Inflammatory macrophage treated with lipopolysaccharide for 1 hour (primary cell): ENCODE measurements around the gene OPRM1.
"Not testable (repeated sequence)": the region's sequence is repeated elsewhere in the genome, so short reads cannot be mapped to it uniquely, and the experiment has no call there.

Source experiments
- DNase-seq, 2 donors: peaks; one replicate each; pipeline ENCODE4 v3.0.0-alpha.2; 2020 to 2022

OPRM1 gene

GRCh38 chr6:154154389-154154967, 115.4 kb downstream of the OPRM1 start:
- peak; percentile 37 to 91 for DNase-seq

- peak; percentile 55 to 67 for DNase-seq
These were observed 117.3 kb downstream of the OPRM1 start for GRCh38 chr6:154156135-154156896.

- no peak for DNase-seq
These were observed 118.0 kb downstream of the OPRM1 start for GRCh38 chr6:154157082-154157481.

- DNase-seq: no peak
These were observed 118.7 kb downstream of the OPRM1 start for GRCh38 chr6:154157706-154158105.

GRCh38 chr6:154159126-154159525, 120.1 kb downstream of the OPRM1 start:
- no peak for DNase-seq

GRCh38 chr6:154161689-154162088, 122.6 kb downstream of the OPRM1 start:
- DNase-seq: no peak

- no peak for DNase-seq
These were observed 125.4 kb downstream of the OPRM1 start for GRCh38 chr6:154164397-154164796.

GRCh38 chr6:154165478-154165877, 126.4 kb downstream of the OPRM1 start:
- peak; percentile 56 to 63 for DNase-seq

GRCh38 chr6:154166140-154166539, 127.1 kb downstream of the OPRM1 start:
- peak; percentile 32 to 57 for DNase-seq

- peak; percentile 52 to 76 for DNase-seq
These were observed 128.1 kb downstream of the OPRM1 start for GRCh38 chr6:154167126-154167525.

GRCh38 chr6:154169193-154169847, 130.3 kb downstream of the OPRM1 start:
- DNase-seq: peak; percentile 21 to 29

- no peak for DNase-seq
These were observed 131.1 kb downstream of the OPRM1 start for GRCh38 chr6:154170106-154170505.

GRCh38 chr6:154172393-154172792, 133.4 kb downstream of the OPRM1 start:
- DNase-seq: not testable (repeated sequence)

GRCh38 chr6:154179434-154179833, 140.4 kb downstream of the OPRM1 start:
- DNase-seq: no peak

- no peak for DNase-seq
These were observed 148.2 kb downstream of the OPRM1 start for GRCh38 chr6:154187203-154187602.

GRCh38 chr6:154187714-154188113, 148.7 kb downstream of the OPRM1 start:
- DNase-seq: no peak

- DNase-seq: no peak
These were observed 157.4 kb downstream of the OPRM1 start for GRCh38 chr6:154196333-154196885.

- peak in 1 of 2 donors; percentile 42 for DNase-seq
These were observed 158.3 kb downstream of the OPRM1 start for GRCh38 chr6:154197196-154197860.

GRCh38 chr6:154201688-154202087, 162.6 kb downstream of the OPRM1 start:
- DNase-seq: peak; percentile 6 to 44

GRCh38 chr6:154202339-154202738, 163.3 kb downstream of the OPRM1 start:
- DNase-seq: peak; percentile 15 to 31

- no peak for DNase-seq
These were observed 163.9 kb downstream of the OPRM1 start for GRCh38 chr6:154202958-154203357.

GRCh38 chr6:154206141-154206540, 167.1 kb downstream of the OPRM1 start:
- DNase-seq: peak; percentile 17 to 56

- DNase-seq: no peak
These were observed 168.0 kb downstream of the OPRM1 start for GRCh38 chr6:154206996-154207395.
